ENCODE results near the gene B9D2. TPM values are rescaled to one million over a fixed set of nuclear protein-coding genes. Genes with fewer than 3 reads are reported as not detected.

B9D2 gene
- total RNA-seq, 4 donors from 2014 or later, result 6.4 to 9.3 TPM; not detected in 2

DNA sequence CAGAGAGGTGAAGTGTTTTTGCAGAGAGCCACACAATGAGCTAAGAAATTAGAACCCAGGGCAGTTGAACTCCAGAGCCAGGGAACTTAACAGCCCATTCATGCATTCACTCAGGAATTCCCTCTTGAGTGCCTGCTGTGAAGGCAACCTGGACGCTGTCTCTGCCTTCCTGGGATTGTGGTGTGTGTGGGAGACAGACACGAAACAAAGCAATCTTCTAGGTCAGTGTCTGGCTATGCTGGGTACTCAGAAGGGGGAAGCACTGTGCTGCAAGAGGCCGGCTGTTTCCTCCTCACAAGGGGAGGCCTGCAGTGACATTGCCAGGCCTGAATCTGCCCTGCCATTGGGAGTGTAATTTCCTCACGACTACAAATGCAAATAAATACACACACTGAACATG lies 43.3 kb upstream of the B9D2 start:
- TF ChIP-seq EP300 (IDR thresholded peaks at IDR 0.05; ENCODE audit: low read depth) (no peak), POLR2AphosphoS5 (IDR thresholded peaks at IDR 0.05) (no peak), CTCF (IDR thresholded peaks at IDR 0.05) (no peak), POLR2A (IDR thresholded peaks at IDR 0.05) (no peak)
- Histone ChIP-seq H3K27ac (peak overlapping the region in 1 of 4 donors; percentile 3), H3K4me1 (peaks cover 0 to 20% (median 10%) of the 10 kb centered on the region in 4 donors), H3K27me3 (no peaks in the 10 kb centered on the region), H3K36me3 (no peaks in the 10 kb centered on the region), H3K9me3 (no peaks in the 10 kb centered on the region), H3K4me3 (no peak overlapping the region)
- 66% methylated on average over 4 of the region's 4 CpGs; no CpG with 5 or more reads in 1 of the 2 donors for WGBS, 2 donors (ENCODE audit: low coverage in 1 of 2)
- in situ Hi-C loops (cut with MboI; ENCODE audit: low pct_ligation_motif_present in 1 of 4, low pct_unique_long_range_greater_than_20kb in 1 of 4, low sequenced_read_pairs in 3 of 4), result no loop called here
- intact Hi-C loops (cut with DNase I; ENCODE audit: low total_unique reads), result no loop called here
- DNase-seq, result no peak

DNA sequence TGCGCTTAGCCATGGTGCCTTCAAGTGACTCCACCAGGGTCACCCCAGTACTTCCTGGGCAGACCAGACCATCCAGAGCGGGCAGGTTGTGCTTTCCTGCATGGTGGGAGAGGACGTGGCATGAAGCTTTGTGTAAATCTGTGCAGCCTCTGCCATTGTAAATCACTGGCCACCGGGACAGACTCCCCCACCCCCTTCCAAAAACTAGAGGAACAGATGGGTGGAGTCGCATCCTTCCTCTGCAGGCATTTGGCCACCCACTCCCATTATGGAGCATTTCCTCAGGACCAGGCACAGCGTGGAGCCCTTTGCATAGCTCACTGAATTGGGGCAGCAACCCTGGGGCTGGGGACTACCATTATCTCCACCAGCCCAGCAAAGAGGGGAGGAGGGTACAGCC lies 41.8 kb upstream of the B9D2 start:
- in situ Hi-C loops (cut with MboI; ENCODE audit: low pct_ligation_motif_present in 1 of 4, low pct_unique_long_range_greater_than_20kb in 1 of 4, low sequenced_read_pairs in 3 of 4) (no loop called here), intact Hi-C loops (cut with DNase I; ENCODE audit: low total_unique reads) (no loop called here)
- WGBS, 2 donors (ENCODE audit: low coverage in 1 of 2), result 80% methylated on average over 1 to 6 of the region's 6 CpGs
- no peak overlapping the region for H3K4me3 ChIP-seq
- DNase-seq, result no peak
- no peaks in the 10 kb centered on the region for H3K36me3 ChIP-seq
- H3K27me3 ChIP-seq, result no peaks in the 10 kb centered on the region
- no peak overlapping the region for H3K27ac ChIP-seq
- TF ChIP-seq POLR2AphosphoS5 (IDR thresholded peaks at IDR 0.05) (no peak), EP300 (IDR thresholded peaks at IDR 0.05; ENCODE audit: low read depth) (no peak), CTCF (IDR thresholded peaks at IDR 0.05) (no peak), POLR2A (IDR thresholded peaks at IDR 0.05) (no peak)
- H3K4me1 ChIP-seq, result peaks cover 0 to 20% (median 10%) of the 10 kb centered on the region in 4 donors
- no peaks in the 10 kb centered on the region for H3K9me3 ChIP-seq

GRCh38 chr19:41403181-41403970 lies 39.4 kb upstream of the B9D2 start:
- TF ChIP-seq EP300 (IDR thresholded peaks at IDR 0.05; ENCODE audit: low read depth), result no peak
- no peak for TF ChIP-seq POLR2A (IDR thresholded peaks at IDR 0.05)
- TF ChIP-seq POLR2AphosphoS5 (IDR thresholded peaks at IDR 0.05), result no peak
- no peak for TF ChIP-seq CTCF (IDR thresholded peaks at IDR 0.05)
- H3K9me3 ChIP-seq, result no peaks in the 10 kb centered on the region
- H3K4me3 ChIP-seq, result no peak overlapping the region
- H3K27me3 ChIP-seq, result no peaks in the 10 kb centered on the region
- DNase-seq, result no peak
- in situ Hi-C loops (cut with MboI; ENCODE audit: low pct_ligation_motif_present in 1 of 4, low pct_unique_long_range_greater_than_20kb in 1 of 4, low sequenced_read_pairs in 3 of 4) (no loop called here), intact Hi-C loops (cut with DNase I; ENCODE audit: low total_unique reads) (no loop called here)
- H3K27ac ChIP-seq, result no peak overlapping the region
- WGBS, 2 donors (ENCODE audit: low coverage in 1 of 2), result 65% methylated on average over 12 of the region's 12 CpGs; no CpG with 5 or more reads in 1 of the 2 donors
- H3K36me3 ChIP-seq, result no peaks in the 10 kb centered on the region
- peaks cover 4 to 15% (median 9%) of the 10 kb centered on the region in 4 donors for H3K4me1 ChIP-seq

GRCh38 chr19:41402010-41402409 lies 38.1 kb upstream of the B9D2 start:
- no peak overlapping the region for H3K27ac ChIP-seq
- H3K36me3 ChIP-seq, result no peaks in the 10 kb centered on the region
- WGBS, 2 donors (ENCODE audit: low coverage in 1 of 2), result 61 to 73% methylated on average over 2 to 3 of the region's 3 CpGs
- TF ChIP-seq POLR2A (IDR thresholded peaks at IDR 0.05) (no peak), EP300 (IDR thresholded peaks at IDR 0.05; ENCODE audit: low read depth) (no peak), CTCF (IDR thresholded peaks at IDR 0.05) (no peak), POLR2AphosphoS5 (IDR thresholded peaks at IDR 0.05) (no peak)
- in situ Hi-C loops (cut with MboI; ENCODE audit: low pct_ligation_motif_present in 1 of 4, low pct_unique_long_range_greater_than_20kb in 1 of 4, low sequenced_read_pairs in 3 of 4), result no loop called here
- intact Hi-C loops (cut with DNase I; ENCODE audit: low total_unique reads), result no loop called here
- H3K9me3 ChIP-seq, result no peaks in the 10 kb centered on the region
- H3K27me3 ChIP-seq, result no peaks in the 10 kb centered on the region
- H3K4me3 ChIP-seq, result no peak overlapping the region
- DNase-seq, result no peak
- peaks cover 5 to 19% (median 12%) of the 10 kb centered on the region in 4 donors for H3K4me1 ChIP-seq

Data from transverse colon (tissue), 4 donors.